Endometrial microvascular endothelial cells (primary cell): ENCODE results near the gene PRR20G. TPM values are rescaled to one million over a fixed set of nuclear protein-coding genes. Genes with fewer than 3 reads are reported as not detected.
"Not testable (repeated sequence)": the region's sequence is repeated elsewhere in the genome, so short reads cannot be mapped to it uniquely, and the experiment has no call there.

Experiments
- in situ Hi-C: cut with HindIII; loops from 2 replicates; pipeline ENCODE4 v1.10.0; 2017; ENCODE audit warnings: low sequenced_read_pairs, low pct_unique_long_range_greater_than_20kb; ENCODE audit errors: inconsistent ontology term
- total RNA-seq: library from RNA; depleted of rRNA; stranded (reverse); fragments of >200 nt; gene quantifications from one replicate; pipeline ENCODE4 v1.2.3, GENCODE V29; 2015; ENCODE audit errors: inconsistent ontology term

Gene PRR20G
- total RNA-seq, 1 donor from 2014 or later: not detected

GRCh38 chr3:127305499-127306060, 17.7 kb upstream of the PRR20G start:
- in situ Hi-C loops: no loop called here

- in situ Hi-C loops: no loop called here
These were observed 16.4 kb upstream of the PRR20G start for GRCh38 chr3:127304121-127304744.

GRCh38 chr3:127299276-127299675, 11.4 kb upstream of the PRR20G start:
- in situ Hi-C loops: no loop called here

GRCh38 chr3:127296959-127297358, 9.1 kb upstream of the PRR20G start:
- in situ Hi-C loops: no loop called here

GRCh38 chr3:127296166-127296565, 8.3 kb upstream of the PRR20G start:
- in situ Hi-C loops: no loop called here

- in situ Hi-C loops: not testable (repeated sequence)
These were observed 5.8 kb upstream of the PRR20G start for GRCh38 chr3:127293650-127294049.

- in situ Hi-C loops: no loop called here
These were observed 3.8 kb upstream of the PRR20G start for GRCh38 chr3:127291611-127292010.

- in situ Hi-C loops: no loop called here
These were observed 3.3 kb upstream of the PRR20G start for GRCh38 chr3:127291114-127291513.

GRCh38 chr3:127289706-127290575, 2.1 kb upstream of the PRR20G start:
- in situ Hi-C loops: no loop called here

GRCh38 chr3:127288921-127289705, 1.3 kb upstream of the PRR20G start:
- in situ Hi-C loops: no loop called here

- in situ Hi-C loops: no loop called here
These were observed 497 bp upstream of the PRR20G start for GRCh38 chr3:127288343-127288742.

GRCh38 chr3:127286571-127287140, 1.2 kb downstream of the PRR20G start:
- in situ Hi-C loops: no loop called here

- in situ Hi-C loops: no loop called here
These were observed 3.6 kb downstream of the PRR20G start for GRCh38 chr3:127284258-127284657.

GRCh38 chr3:127277561-127277960, 10.3 kb downstream of the PRR20G start:
- in situ Hi-C loops: no loop called here

GRCh38 chr3:127276995-127277394, 10.9 kb downstream of the PRR20G start:
- in situ Hi-C loops: no loop called here

- in situ Hi-C loops: no loop called here
These were observed 11.4 kb downstream of the PRR20G start for GRCh38 chr3:127276396-127276795.

GRCh38 chr3:127275287-127275781, 12.5 kb downstream of the PRR20G start:
- in situ Hi-C loops: no loop called here

- in situ Hi-C loops: no loop called here
These were observed 13.6 kb downstream of the PRR20G start for GRCh38 chr3:127274200-127274760.
